ENCODE data around the gene COLQ.

DNA sequence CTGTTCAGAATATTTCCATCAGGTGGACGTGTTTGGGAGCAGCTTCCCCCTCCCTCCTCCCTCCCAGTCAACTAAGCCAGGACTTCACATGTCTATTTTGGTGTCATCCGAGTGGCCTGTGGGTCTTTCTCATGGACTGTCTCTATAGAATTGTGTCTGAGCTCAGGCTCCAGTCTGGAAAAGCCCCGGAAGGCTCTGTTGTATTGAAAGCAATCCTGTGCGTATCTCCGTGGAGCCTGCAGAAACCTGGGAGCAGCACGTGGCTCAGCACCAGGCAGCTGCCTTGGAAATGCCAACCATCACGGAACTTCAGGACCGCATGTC lies 25.2 kb downstream of the COLQ start:
- TF ChIP-seq EZH2phosphoT487 (IDR thresholded peaks at IDR 0.05; ENCODE audit: insufficient read depth, low read depth), result no peak
- TF ChIP-seq EZH2 (IDR thresholded peaks at IDR 0.05; ENCODE audit: insufficient read depth, poor library complexity, severe bottlenecking), result no peak
